ENCODE results near the gene OTOF.

GRCh38 chr2:26481706-26482105, 3.8 kb upstream of the OTOF start:
- TF ChIP-seq CTCF (conservative IDR thresholded peaks at IDR 0.05; ENCODE audit: low read depth, low read length) (no peak), POLR2A (IDR thresholded peaks at IDR 0.05; ENCODE audit: low read depth, low read length) (no peak), MXI1 (IDR thresholded peaks at IDR 0.05; ENCODE audit: borderline replicate concordance, low read depth, low read length) (no peak), MAZ (IDR thresholded peaks at IDR 0.05; ENCODE audit: borderline replicate concordance, low read depth, low read length) (no peak), RAD21 (IDR thresholded peaks at IDR 0.05; ENCODE audit: low read length) (no peak), RCOR1 (IDR thresholded peaks at IDR 0.05; ENCODE audit: insufficient replicate concordance, low read length) (no peak), USF2 (IDR thresholded peaks at IDR 0.05; ENCODE audit: low read depth, low read length) (no peak), RFX5 (IDR thresholded peaks at IDR 0.05; ENCODE audit: low read depth, low read length) (no peak)
